HG03280 (cell line): ENCODE measurements around the gene BAHCC1.

Experiments
- ATAC-seq: cut with Tn5 transposase; IDR thresholded peaks from one replicate; pipeline ENCODE4 v1.9.1; 2021; ENCODE audit warnings: mild to moderate bottlenecking, moderate library complexity; ENCODE audit not compliant: unreplicated experiment

Gene BAHCC1

DNA sequence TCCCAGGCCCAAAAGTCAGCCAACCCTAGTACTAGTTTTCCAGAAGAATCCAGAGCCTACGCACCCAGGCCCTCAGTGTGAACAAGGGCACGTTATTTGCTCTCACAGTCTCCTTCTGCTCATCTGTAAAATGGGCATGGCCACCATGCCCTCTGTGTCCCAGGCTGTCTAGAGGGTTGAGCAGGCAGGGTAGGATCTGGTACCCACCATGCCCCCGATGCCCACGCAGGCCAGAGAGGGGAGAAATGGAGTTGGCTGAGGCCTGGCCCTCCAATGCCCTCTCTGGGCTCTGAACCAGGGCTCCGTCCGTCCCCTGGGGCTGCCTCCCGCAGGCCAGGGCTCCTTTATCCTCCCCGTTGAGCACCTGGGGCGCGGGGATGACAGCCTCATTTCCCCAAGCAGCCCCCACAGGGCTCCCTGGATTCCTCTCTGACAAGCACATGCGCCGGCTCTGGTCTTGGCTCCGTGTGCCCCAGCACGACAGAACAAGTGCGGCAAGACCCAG lies 9.1 kb upstream of the BAHCC1 start:
- ATAC-seq: no peak

DNA sequence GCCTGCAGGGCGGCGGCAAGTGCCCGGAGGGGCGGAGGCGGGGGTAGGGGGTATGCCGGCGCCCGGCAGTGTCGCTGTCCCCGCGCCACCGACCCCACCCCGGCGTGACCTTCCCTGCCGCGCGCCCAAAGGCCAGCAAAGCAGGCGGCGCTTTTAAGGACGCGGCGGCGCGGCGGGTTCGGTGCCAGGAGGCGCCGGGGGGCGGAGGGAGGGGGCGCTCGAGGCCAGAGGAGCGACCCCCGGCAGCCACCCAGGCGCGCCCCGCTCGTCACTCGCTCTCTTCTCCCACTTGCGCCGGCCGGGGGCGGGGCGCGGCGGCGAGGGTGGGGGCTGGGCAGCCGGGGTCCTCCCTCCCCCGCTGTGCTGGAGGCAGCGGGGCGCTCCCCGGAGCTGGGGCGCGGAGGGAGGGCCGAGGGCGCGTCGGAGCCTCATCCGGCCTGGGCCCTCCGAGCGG lies 8.6 kb upstream of the BAHCC1 start:
- no peak for ATAC-seq

DNA sequence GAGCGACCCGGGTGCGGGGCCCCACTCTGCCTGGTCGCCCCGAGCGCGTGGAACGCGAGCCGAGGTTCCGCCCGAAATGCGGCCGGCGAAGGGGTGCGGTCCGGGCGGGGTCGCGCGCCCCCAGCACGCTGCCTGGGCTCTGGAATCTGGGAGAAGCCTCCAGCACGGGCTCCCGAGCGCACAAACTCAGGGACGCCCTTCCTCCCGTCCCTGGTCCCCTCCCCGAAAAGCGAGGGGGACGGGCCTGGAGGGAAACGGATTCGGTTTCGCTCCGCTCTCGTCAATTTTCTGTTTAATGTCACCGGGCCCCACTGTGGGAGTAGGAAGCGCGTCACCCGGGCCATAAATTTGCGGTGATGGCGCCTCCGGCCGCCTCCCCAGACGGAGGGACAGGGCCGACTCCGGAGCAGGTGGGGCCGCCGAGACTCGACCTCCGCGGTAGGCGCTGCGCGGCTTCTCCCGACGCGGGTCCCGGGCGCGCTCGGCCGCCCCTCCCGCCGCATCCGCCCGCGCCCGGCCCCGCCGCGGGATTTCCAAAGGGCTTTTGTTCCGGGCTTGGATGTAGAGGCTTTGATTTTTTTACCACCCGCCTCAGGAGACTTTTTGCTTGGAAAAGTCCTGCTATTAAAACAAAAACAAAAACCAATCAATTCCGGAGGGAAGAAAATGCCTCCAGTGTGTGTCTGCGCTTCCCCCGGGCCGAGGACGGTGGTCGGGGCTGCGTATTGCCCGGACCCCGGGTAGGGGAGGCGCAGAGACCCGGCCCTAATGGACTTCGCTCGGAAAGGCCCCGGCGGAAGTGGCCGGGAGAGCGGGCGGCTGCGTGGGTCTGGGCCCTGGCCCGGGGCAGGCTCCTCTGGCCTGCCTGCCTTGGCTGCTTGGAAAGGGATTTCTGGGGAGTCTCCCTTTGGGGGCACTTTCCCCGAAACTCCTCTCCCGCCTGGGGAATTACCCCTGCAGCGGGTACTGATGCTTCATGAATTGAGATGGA lies 7.9 kb upstream of the BAHCC1 start:
- ATAC-seq: no peak

DNA sequence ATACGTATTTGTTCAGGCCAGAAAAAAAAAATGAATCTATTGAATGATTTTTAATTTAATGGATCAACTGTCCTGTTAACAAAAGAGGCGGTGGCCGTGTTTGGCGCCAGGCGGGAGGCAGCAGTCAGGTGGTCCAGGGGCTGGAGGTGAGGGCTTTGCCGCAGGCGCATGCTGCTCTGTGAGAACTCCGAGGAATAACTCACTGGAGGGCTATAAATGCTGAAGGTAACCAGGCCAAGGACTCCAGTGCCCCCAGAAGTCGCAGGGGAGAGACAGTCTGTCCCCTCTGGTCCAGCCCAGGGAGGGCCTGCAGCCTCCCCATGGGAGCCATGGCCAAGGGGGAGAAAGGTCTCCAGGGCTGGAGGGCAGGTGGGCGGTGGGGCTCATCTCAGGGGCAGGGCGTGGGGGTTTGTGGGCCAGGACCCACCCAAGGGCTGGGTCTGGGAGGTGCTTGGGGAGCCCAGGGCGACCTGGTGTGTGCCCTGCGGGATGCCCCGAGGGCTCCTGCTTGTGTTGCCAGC lies 7.1 kb upstream of the BAHCC1 start:
- no peak for ATAC-seq

DNA sequence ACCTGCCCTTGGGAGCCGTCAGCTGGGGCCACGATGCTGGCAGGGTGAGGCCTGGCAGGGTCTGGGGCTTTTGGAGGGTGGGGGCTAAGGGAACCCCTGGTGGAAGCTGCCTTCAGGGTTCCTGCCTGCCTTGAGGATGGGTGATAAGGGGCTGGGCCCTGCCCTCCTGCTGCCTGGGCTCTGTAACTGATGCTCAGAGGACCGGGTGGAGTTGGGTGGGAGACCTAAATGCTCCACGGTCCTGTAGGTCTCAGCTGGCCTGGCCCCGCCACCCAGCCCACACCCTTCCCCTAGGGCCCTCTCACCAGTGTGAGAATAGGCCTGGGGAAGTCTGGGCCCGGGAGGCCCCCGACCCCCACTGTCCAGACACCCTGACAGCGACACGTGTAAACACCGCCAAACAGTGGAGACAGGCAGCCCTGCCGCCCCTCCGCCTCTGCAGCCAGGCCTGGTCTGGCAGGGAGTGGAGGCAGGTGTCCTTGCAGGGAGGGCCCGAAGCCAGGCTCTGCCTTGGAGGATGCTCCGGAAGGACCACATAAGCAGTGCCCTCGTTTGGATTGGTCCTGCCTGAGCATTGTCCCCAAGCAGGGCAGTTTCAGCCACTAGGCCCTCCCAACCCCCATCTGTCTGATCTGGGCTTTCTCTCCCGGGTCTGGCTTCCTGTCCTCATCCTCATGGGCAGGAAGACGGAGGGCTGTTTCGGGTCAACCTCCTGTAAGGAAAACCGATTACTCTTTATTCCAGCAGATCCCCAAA lies 6.5 kb upstream of the BAHCC1 start:
- no peak for ATAC-seq

DNA sequence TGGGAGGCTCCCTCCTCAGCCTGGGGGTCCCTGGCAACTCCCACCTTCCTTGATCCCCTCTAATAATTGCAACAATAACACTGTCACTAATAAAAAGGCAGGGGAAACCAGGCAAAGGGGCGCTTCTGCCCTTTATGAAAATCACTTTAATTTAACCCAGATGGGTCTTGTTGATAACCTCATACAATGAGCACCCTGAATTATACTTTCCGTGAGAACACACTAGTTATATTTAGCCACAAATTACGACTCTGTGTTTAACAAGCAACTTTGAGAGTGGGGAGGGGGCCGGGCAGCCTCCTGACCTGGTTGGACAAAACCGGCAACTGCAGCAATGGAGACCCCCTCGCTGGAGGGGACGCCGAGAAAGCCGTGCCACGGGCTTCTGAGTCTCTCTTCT lies 5.7 kb upstream of the BAHCC1 start:
- ATAC-seq: no peak

DNA sequence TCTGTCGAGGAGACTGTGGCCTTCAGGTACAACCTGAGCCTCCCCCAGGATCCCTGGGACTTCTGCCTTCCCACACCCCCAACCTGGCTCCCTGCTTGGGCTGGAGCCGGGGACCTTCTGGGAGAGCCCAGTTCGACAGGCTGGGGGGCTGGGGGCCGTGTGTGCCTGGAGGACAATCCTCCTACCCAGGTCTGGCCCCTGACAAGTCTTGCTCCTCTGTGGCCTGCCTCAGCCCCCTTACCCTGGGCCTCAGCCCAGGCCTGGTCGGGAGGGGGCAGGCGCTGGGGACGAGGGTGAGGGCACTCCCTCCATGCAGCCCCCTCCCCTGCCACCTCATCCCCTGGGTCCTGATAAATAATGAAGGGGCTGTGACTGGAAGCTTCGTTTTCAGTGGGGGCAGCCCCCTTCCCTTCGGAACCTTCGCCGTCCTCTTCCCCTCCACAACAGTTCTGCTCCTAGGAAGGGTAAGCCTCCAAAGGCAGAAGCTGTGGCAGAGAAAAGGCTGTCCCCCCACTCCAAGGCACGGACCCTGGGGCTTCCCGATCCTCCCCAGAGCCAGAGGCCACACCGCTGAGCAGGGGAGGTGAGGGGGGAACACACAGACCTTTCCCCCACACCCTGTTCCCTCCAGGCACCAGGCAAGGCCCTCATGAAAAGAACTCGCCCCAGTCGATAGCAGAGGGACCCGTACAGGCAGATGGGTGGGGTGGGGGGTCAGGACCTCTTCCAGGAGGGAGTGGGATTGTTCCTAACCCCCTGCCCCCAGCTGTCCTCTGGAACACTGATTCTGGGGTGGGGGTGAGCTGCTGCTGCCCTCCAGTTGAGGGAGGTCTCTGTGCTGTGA lies 5.0 kb upstream of the BAHCC1 start:
- ATAC-seq: no peak

DNA sequence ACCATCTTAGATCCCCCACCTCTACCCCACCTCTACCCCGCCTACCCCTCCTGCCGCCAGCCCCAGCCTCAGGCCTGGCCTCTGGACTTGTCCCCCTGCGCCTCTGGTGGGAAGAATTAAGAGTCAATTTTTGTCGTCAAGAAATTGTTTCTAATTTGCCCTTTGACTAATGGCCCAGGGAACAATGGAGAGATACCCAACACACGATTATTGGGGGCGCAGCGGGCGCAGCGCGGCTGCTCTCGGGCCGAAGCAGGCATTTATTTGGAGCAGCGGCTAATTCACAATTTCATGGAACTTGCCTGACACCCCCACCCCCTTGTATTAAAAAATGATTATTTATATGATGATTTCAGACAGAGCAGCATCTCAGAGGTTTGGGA lies 4.4 kb upstream of the BAHCC1 start:
- no peak for ATAC-seq

DNA sequence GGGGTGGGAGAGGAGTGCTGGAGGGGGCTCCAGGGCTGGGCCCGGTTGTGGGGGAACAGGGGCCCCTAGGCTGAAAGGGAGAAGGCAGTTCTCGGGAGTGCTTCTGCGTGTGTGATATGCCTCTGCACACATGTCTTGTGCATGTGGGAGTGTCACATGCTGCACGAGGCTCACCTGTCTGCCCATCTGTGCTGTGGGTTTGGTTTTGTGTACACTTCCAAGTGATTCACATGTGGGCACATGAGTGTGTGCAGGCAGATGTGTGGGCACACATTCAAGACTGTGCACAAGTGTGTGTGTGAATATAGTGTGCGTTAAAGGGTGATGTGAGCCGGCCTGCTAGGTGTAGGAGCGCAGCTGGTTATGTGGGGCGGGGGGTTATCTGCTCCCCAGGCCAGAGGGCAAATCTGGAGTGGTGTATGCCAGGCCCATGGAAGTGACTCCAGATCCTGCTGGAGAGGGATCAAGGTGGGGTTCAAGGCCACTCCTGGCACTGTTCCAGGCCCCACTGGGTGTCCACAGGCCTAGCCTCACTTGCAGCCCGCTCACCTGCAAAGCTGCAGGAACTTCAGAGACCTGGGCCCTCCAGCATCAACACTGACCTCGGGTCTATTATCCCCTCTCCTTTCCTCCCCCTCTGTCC lies 3.8 kb upstream of the BAHCC1 start:
- no peak for ATAC-seq

DNA sequence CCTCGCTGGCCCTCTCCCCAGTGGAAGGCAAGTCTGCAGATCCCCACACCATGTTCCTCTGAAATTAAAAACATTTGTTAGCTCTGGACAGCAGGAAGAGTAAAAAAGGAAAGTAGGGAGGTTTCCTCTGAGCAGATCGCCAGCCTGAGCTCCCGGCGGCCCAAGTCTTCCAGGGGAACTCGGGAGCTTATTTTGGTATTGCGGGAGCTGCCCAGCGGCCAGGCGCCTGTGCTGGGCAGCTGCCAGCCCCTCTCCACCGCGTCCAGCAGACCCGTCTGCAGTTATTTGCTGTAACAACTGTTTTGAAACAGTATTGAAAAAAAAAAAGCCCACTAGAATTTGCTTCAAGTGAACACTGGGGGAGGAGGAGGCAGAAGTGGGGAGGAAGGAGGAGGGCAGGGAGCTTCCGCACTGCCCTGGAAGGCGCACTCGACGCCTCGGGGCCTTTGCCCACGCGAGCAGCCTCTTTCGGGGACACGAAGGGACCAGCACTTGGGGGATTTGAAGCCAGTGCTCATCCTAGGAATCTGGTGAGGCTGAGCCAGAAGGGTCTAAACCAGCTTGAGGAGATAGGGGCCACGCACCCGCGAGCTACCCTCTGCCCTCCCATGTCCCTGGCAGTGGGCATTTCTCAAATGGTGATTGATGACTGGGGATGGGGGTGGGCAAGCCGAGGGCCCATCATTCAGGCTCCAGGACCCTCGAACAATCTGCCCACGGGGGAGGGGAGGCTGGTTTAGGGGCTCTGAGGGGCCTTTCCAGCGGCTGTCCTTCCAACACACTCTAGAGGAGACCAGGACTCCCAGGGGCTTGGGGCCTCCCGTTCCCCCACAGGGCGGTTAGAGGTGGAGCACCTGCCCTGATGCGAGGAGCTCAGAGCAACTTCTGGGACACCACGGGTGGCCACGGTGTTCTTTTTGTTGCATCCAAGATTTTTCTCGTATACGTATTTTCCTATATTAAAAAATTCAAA lies 3.0 kb upstream of the BAHCC1 start:
- no peak for ATAC-seq

DNA sequence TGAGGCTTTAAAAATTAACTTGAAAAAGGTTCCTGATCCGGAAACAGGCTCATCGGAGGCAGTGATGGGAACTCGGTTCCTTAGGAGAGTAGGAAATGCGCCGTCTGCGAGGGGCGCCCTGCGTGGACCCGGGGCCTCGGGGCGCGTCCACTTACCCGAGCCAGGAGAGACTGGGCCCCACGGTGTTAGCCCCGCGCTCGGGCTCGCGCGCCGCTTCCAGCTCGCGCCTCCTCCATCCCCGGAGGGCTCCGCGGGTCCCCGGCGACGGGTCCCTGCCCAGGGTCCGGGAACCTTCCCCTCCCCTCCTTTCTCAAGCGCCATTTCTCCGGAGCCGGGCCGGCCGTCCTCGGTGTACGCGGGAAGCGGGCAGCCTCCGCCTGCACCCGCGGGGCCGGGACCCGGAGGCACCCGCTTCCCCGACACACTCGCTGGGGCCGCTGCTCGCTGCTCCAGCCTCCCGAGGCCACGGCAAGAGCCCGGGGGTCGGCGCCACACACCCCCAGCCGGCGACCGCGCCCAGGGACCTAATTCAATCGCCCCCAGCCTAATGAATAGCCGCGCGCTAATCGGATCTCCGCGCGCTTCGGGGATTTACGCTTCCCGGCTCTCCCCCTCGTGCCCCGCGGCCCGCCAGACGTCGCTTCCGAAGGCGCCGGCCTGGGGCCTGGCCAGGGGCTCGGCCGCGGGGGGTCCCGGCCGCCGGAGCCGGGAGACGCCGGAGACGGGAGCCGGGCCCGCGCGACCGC lies 2.2 kb upstream of the BAHCC1 start:
- ATAC-seq: no peak

DNA sequence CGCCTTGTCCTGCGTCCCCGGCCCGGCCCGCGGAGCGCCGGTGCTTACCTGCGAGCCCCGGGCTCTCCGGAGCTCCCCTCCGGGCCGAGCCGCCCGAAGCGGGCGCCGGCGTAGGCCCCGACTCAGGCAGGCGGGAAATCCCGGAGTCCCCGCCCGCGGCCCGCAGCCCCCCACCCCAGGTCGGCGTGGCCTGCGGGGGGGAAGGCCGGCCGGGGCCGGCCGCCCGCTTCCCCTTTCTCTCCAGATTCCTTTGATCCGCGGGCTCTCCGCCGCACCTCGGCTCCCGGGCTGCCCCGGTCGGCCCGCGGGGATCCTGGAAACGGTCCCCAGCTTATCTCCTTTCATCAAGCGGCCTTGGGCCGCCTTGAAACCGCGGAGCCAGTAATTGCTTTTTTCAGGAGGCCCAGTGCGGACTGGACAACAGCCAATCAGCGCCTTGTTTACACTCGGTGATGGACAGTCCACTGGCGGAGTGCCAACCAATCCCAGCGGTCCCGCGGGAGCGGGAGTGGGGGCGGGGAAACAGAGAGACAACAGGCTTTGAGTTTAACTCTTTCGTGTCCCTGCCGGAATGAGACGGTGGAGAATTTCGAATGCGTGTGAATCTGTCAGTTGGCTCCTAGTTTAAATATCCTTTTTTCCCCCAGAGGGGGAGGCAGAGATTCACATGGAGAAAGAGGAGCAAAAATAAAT lies 1.4 kb upstream of the BAHCC1 start:
- no peak for ATAC-seq

DNA sequence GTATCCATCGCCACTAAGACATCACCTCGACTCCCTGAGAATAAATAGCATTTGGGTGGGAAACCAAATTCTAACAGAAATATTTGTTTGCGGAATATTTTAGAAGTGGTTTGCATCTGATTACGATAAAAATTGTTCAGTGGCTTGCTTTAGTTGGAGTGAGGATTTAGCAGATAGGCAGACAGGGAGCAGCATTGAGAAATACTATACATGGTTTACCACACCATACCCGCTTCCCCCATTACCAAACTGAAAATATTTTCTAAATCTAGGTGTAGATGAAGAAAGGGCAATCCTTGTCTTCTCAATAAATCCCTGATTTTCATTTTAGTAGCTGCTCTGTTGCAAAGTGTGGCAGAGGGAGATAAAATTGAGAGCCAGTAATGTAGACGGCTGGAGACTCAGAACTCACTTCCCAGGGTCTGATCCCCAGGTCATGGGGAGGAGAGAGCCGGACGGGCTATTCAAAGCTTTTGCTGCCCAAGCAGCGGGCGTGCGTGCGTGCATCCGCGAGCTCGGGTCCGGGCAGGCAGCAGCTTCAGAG lies 808 bp upstream of the BAHCC1 start:
- no peak for ATAC-seq

DNA sequence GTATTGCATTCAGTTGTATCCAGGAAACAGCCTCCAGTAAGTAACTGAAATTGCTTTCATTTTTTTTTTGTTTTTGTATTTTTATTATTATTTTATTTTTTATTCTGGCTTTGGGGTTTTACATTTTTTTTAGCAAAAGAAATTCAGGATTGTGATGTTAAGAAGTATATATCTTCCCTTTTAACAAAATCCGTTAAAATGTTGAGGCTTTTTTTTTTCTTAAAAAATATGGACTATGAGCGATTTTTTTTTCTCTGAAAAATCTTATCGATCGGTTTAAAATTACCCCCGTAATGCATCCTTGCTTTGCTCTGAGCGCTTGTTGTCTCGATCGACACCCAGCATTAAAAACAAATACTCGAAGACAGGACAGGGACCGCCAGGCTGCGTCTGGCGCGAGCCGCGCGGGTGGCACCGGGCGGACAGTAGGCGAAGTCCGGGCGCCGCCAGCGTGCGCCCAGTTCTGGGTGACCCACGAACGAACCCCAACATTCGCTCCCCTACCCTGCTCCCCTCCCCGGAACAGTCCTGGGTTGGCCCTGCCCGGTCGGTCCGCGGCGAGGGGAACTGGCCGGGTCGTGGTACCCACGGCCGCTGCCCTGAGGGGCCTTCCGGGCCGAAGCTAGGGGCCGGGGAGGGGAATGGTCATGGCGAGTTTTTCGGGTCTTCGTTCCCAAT lies 482 bp downstream of the BAHCC1 start:
- ATAC-seq: no peak

DNA sequence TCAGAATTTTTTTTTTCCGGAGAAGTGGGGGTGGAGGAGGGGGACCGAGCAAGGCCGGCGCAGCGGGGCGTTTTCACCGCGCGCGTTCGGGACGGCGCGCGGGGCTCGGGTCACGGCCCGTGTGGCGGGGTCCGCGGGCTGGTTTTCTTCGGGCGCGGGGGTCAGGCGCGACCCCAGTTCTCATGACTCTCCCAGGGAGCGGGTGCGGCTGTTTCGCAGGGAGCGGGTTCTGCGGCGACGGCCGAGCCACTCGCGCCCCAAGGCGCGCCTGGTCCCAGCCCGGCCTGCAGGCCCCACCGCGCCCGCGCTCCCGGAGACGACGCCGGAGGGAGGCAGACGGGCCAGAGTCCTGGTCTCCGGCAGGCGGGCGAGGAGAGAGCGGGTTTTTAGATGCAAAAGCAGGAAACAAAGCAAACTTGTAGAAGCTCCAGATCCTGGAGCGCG lies 1.0 kb downstream of the BAHCC1 start:
- no peak for ATAC-seq

DNA sequence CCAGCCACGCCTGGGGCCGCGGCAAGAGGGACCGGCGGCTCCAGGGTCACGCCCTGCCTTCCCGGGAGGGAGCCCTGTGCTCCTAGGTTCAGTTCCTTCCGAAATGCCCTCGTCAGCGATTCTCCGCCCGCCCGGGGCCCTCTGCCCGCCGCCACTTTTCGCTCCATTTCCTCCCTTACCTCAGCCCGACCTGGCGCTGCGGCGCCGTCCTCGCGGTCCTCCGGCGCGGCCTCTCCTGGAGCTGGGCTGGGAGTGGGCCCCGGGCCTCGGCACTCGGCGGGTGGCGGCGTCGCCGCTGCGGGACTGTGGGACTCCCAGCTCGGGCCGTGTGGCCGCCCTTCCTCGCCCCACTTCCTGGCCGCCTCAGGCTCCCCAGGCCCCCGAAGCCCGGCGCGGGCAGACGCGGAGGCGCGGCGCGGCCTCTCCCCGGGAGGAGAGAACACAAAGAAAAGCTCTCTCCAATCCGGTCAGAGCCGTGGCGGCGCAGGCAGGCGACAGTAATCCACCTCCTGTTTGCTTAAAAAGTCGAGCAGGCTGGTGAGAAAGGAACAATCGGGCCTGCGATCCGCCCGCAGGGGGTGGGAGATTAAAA lies 1.6 kb downstream of the BAHCC1 start:
- ATAC-seq: no peak
